ENCODE measurements around the gene CALML3. TPM values are rescaled to one million over a fixed set of nuclear protein-coding genes. Genes with fewer than 3 reads are reported as not detected.

Gene CALML3
- total RNA-seq, 1 experiment from 2014 or later = not detected

DNA sequence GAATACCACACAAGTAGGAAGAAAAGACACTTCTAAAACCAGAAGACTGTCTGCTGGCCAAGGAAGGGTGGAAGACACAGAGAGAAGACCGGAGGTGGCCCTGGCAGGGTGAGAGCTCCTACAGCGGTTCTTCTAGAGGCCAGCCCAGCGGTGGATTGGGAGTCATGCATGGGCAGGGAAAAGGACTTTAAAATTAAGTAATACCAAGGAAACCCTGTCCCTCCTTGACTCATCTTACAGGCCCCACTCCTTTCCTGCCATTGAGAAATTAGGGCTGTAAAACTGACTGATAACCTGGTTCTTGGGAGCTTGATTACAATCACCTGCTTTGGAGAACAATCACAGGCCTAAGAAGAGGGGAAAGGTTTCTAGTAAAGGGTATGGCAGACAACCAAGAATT, 16.1 kb downstream of the CALML3 start:
- POLR2A ChIA-PET (ENCODE audit: low non-redundant PET) = no interaction called here
- BruUV-seq (replicated peaks) = no TSS peak
- Histone ChIP-seq H3K27me3 (replicated peaks; ENCODE audit: insufficient read depth, low read depth, low read length, poor library complexity) (no peaks in the 10 kb centered on the region), H3K27ac (ENCODE audit: low read depth, low read length, poor library complexity, severe bottlenecking) (no peak overlapping the region), H3K36me3 (ENCODE audit: insufficient read depth, low read length, poor library complexity, severe bottlenecking) (no peaks in the 10 kb centered on the region), H3K4me3 (ENCODE audit: low read depth, low read length, poor library complexity, severe bottlenecking) (no peak overlapping the region), H3K9me3 (ENCODE audit: low read depth, low read length, poor library complexity, severe bottlenecking) (peaks cover 11% of the 10 kb centered on the region), H3K4me1 (ENCODE audit: insufficient read depth, low read length, poor library complexity, severe bottlenecking) (no peaks in the 10 kb centered on the region)
- TF ChIP-seq EZH2 (IDR thresholded peaks at IDR 0.05; ENCODE audit: borderline replicate concordance, low read depth, low read length, poor library complexity, severe bottlenecking) = no peak
- TF ChIP-seq, protein P1, sequence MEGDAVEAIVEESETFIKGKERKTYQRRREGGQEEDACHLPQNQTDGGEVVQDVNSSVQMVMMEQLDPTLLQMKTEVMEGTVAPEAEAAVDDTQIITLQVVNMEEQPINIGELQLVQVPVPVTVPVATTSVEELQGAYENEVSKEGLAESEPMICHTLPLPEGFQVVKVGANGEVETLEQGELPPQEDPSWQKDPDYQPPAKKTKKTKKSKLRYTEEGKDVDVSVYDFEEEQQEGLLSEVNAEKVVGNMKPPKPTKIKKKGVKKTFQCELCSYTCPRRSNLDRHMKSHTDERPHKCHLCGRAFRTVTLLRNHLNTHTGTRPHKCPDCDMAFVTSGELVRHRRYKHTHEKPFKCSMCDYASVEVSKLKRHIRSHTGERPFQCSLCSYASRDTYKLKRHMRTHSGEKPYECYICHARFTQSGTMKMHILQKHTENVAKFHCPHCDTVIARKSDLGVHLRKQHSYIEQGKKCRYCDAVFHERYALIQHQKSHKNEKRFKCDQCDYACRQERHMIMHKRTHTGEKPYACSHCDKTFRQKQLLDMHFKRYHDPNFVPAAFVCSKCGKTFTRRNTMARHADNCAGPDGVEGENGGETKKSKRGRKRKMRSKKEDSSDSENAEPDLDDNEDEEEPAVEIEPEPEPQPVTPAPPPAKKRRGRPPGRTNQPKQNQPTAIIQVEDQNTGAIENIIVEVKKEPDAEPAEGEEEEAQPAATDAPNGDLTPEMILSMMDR (conservative IDR thresholded peaks at IDR 0.05; ENCODE audit: low read depth, low read length) = no peak
- CTCF ChIA-PET = no interaction called here
- no peak for DNase-seq (ENCODE audit: low spot score)
- intact Hi-C loops (cut with micrococcal nuclease; ENCODE audit: unreplicated experiment) = no loop called here

DNA sequence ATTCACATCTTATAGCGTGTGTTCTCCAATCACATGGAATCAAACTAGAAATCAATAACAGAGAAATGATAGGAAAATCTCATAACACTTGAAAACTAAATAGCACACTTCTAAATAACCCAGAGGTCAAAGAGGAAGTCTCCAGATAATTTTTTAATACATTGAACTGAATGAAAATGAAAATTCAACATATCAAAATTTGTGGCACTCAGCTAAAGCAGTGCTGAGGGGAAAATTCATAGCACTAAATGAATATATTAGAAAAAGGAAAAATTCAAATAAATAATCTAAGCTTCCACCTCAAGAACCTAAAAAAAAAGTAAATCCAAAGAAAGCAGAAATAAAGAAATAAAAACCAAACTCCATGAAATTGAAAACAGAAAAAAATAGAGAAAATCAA, 17.3 kb downstream of the CALML3 start:
- no TSS peak for BruUV-seq (replicated peaks)
- H3K4me1 ChIP-seq (ENCODE audit: insufficient read depth, low read length, poor library complexity, severe bottlenecking) = no peaks in the 10 kb centered on the region
- POLR2A ChIA-PET (ENCODE audit: low non-redundant PET) = no interaction called here
- H3K9me3 ChIP-seq (ENCODE audit: low read depth, low read length, poor library complexity, severe bottlenecking) = peaks cover 11% of the 10 kb centered on the region
- TF ChIP-seq, protein P1 (conservative IDR thresholded peaks at IDR 0.05; ENCODE audit: low read depth, low read length) = no peak
- no peak for TF ChIP-seq EZH2 (IDR thresholded peaks at IDR 0.05; ENCODE audit: borderline replicate concordance, low read depth, low read length, poor library complexity, severe bottlenecking)
- intact Hi-C loops (cut with micrococcal nuclease; ENCODE audit: unreplicated experiment) = no loop called here
- CTCF ChIA-PET = no interaction called here
- no peaks in the 10 kb centered on the region for H3K36me3 ChIP-seq (ENCODE audit: insufficient read depth, low read length, poor library complexity, severe bottlenecking)
- no peak overlapping the region for H3K4me3 ChIP-seq (ENCODE audit: low read depth, low read length, poor library complexity, severe bottlenecking)
- no peak overlapping the region for H3K27ac ChIP-seq (ENCODE audit: low read depth, low read length, poor library complexity, severe bottlenecking)
- DNase-seq (ENCODE audit: low spot score) = no peak
- no peaks in the 10 kb centered on the region for H3K27me3 ChIP-seq (replicated peaks; ENCODE audit: insufficient read depth, low read depth, low read length, poor library complexity)

DNA sequence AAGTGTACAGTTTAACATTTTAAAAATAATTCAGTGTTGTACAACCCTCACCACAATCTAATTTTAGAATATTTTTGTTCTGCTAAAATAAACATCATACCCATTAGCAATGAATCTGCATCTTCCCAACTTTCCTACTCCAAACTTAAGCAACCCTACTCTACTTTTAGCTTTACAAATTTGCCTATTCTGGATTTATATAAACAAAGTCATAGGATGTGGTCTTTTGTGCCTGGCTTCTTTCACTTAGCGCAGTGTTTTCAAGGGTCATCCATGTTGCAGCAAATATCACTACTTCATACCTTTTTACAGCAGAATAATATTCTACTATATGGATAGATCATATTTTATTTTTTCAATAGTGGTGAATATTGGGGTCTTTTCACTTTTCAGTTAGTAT, 18.9 kb downstream of the CALML3 start:
- ChIA-PET POLR2A (ENCODE audit: low non-redundant PET) (no interaction called here), CTCF (no interaction called here)
- intact Hi-C loops (cut with micrococcal nuclease; ENCODE audit: unreplicated experiment) = no loop called here
- no peak for DNase-seq (ENCODE audit: low spot score)
- Histone ChIP-seq H3K36me3 (ENCODE audit: insufficient read depth, low read length, poor library complexity, severe bottlenecking) (no peaks in the 10 kb centered on the region), H3K27me3 (replicated peaks; ENCODE audit: insufficient read depth, low read depth, low read length, poor library complexity) (no peaks in the 10 kb centered on the region), H3K4me1 (ENCODE audit: insufficient read depth, low read length, poor library complexity, severe bottlenecking) (no peaks in the 10 kb centered on the region), H3K4me3 (ENCODE audit: low read depth, low read length, poor library complexity, severe bottlenecking) (no peak overlapping the region), H3K27ac (ENCODE audit: low read depth, low read length, poor library complexity, severe bottlenecking) (no peak overlapping the region), H3K9me3 (ENCODE audit: low read depth, low read length, poor library complexity, severe bottlenecking) (peaks cover 11% of the 10 kb centered on the region)
- TF ChIP-seq, protein P1 (conservative IDR thresholded peaks at IDR 0.05; ENCODE audit: low read depth, low read length) = no peak
- no peak for TF ChIP-seq EZH2 (IDR thresholded peaks at IDR 0.05; ENCODE audit: borderline replicate concordance, low read depth, low read length, poor library complexity, severe bottlenecking)
- no TSS peak for BruUV-seq (replicated peaks)

Measured in A673 (cell line).